HepG2 (cell line): Measurements from ENCODE around the gene MFSD6.

Source experiments
- E2F5 ChIP-seq: sonication (generic); formaldehyde crosslinking; conservative IDR thresholded peaks from 2 replicates; pipeline ENCODE4 v1.4.0; 2020; ENCODE audit warnings: missing genetic modification reagents
- EP300 ChIP-seq, 3 experiments: sonication (generic) in 1 of 3; formaldehyde crosslinking in 1 of 3; IDR thresholded peaks; 2 replicates each; pipeline versions ENCODE4 v1.5.1 to v1.6.1; 2011 to 2020; ENCODE audit warnings: low read depth in 2 of 3, low read length in 2 of 3, borderline replicate concordance in 1 of 3, improper control_type of control experiment in 1 of 3, mild to moderate bottlenecking in 1 of 3, missing genetic modification reagents in 1 of 3, moderate library complexity in 1 of 3
- EZH2 ChIP-seq: conservative IDR thresholded peaks from 2 replicates; pipeline ENCODE4 v1.6.1; 2012; ENCODE audit warnings: mild to moderate bottlenecking, low read depth, low read length, moderate library complexity
- FOXP1 ChIP-seq, 2 experiments: fragments of 450-650 bp in 1 of 2; IDR thresholded peaks; 2 replicates each; pipeline ENCODE4 v1.6.1; 2017 to 2018; ENCODE audit warnings: antibody characterized with exemption in 1 of 2
- HCFC1 ChIP-seq: fragments of 150-350 bp; IDR thresholded peaks from 2 replicates; pipeline ENCODE4 v1.6.1; 2014; ENCODE audit warnings: low read depth, low read length
- RAD21 ChIP-seq: fragments of 450-650 bp; formaldehyde crosslinking; IDR thresholded peaks from 2 replicates; pipeline ENCODE4 v1.5.0; 2020; ENCODE audit warnings: mild to moderate bottlenecking
- REST ChIP-seq, 2 experiments: IDR thresholded peaks; 2 replicates each; pipeline ENCODE4 v1.6.1; 2011 to 2012; ENCODE audit warnings: low read length in 2 of 2, borderline replicate concordance in 1 of 2, low read depth in 1 of 2, mild to moderate bottlenecking in 1 of 2, moderate library complexity in 1 of 2
- ZNF17 ChIP-seq: sonication (generic); formaldehyde crosslinking; IDR thresholded peaks from 2 replicates; pipeline ENCODE4 v1.5.0; 2020; ENCODE audit warnings: mild to moderate bottlenecking, missing genetic modification reagents
- TF ChIP-seq, protein P1 (sequence below): sonication (generic); formaldehyde crosslinking; IDR thresholded peaks from 2 replicates; pipeline ENCODE4 v1.4.0; 2020; ENCODE audit warnings: missing genetic modification reagents
- TF ChIP-seq, protein P2 (sequence below): sonication (generic); formaldehyde crosslinking; IDR thresholded peaks from 2 replicates; pipeline ENCODE4 v1.5.0; 2020; ENCODE audit warnings: mild to moderate bottlenecking, missing genetic modification reagents, moderate library complexity
- TF ChIP-seq, protein P3 (sequence below): sonication (generic); formaldehyde crosslinking; IDR thresholded peaks from 2 replicates; pipeline ENCODE4 v1.5.0; 2020; ENCODE audit warnings: mild to moderate bottlenecking, missing genetic modification reagents, borderline replicate concordance

DNA sequence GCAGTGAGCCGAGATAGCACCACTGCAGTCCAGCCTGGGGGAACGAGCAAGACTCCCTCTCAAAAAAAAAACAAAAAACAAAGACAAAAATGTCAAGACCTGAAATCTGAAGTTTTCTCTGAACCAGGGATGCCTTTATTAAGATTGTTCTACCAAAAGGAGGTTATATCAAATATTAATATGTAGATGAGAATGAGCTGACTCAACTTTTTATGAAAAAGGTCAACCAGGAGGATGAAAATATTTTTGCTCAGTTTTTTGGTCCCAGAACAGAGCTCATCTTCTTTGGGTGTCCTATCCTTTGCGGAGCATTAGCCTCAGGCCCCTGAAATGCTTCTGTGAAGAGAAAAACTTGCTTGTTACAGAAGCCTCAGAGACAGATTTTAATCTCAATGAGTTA is 82.3 kb downstream of the MFSD6 start:
- TF ChIP-seq REST (IDR thresholded peaks at IDR 0.05; ENCODE audit: borderline replicate concordance in 1 of 2, low read depth in 1 of 2, low read length in 2 of 2) (no peak), RAD21 (CRISPR knock-in tag) (no peak), EP300 (IDR thresholded peaks at IDR 0.05; ENCODE audit: low read depth in 2 of 2, low read length in 2 of 2) (no peak), EP300 (CRISPR knock-in tag; IDR thresholded peaks at IDR 0.05; ENCODE audit: borderline replicate concordance) (no peak), E2F5 (CRISPR knock-in tag) (no peak), EZH2 (no peak), HCFC1 (no peak), ZNF17 (CRISPR knock-in tag) (no peak), FOXP1 (IDR thresholded peaks at IDR 0.05) (no peak), FOXP1 (CRISPR knock-in tag; IDR thresholded peaks at IDR 0.05) (no peak)
- TF ChIP-seq, protein P1, sequence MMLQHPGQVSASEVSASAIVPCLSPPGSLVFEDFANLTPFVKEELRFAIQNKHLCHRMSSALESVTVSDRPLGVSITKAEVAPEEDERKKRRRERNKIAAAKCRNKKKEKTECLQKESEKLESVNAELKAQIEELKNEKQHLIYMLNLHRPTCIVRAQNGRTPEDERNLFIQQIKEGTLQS (CRISPR knock-in tag): no peak
- TF ChIP-seq, protein P2, sequence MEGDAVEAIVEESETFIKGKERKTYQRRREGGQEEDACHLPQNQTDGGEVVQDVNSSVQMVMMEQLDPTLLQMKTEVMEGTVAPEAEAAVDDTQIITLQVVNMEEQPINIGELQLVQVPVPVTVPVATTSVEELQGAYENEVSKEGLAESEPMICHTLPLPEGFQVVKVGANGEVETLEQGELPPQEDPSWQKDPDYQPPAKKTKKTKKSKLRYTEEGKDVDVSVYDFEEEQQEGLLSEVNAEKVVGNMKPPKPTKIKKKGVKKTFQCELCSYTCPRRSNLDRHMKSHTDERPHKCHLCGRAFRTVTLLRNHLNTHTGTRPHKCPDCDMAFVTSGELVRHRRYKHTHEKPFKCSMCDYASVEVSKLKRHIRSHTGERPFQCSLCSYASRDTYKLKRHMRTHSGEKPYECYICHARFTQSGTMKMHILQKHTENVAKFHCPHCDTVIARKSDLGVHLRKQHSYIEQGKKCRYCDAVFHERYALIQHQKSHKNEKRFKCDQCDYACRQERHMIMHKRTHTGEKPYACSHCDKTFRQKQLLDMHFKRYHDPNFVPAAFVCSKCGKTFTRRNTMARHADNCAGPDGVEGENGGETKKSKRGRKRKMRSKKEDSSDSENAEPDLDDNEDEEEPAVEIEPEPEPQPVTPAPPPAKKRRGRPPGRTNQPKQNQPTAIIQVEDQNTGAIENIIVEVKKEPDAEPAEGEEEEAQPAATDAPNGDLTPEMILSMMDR: no peak
- TF ChIP-seq, protein P3, sequence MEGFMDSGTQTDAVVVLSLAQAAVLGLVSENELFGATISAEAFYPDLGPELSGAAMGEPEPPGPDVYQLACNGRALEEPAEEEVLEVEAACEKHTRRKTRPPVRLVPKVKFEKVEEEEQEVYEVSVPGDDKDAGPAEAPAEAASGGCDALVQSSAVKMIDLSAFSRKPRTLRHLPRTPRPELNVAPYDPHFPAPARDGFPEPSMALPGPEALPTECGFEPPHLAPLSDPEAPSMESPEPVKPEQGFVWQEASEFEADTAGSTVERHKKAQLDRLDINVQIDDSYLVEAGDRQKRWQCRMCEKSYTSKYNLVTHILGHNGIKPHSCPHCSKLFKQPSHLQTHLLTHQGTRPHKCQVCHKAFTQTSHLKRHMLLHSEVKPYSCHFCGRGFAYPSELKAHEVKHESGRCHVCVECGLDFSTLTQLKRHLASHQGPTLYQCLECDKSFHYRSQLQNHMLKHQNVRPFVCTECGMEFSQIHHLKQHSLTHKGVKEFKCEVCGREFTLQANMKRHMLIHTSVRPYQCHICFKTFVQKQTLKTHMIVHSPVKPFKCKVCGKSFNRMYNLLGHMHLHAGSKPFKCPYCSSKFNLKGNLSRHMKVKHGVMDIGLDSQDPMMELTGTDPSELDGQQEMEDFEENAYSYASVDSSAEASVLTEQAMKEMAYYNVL: no peak
